ENCODE results near the gene BCL7B. TPM values are rescaled to one million over a fixed set of nuclear protein-coding genes. Genes with fewer than 3 reads are reported as not detected.
A peak's percentile ranks its signal among the peaks of the same experiment; 100 is the strongest.

BCL7B gene
- total and polyA plus RNA-seq, 2 of the 13 experiments (the other 11 are each of a cell fraction or from before 2014, with no cell fraction given) = 24.3 to 38.2 TPM

DNA sequence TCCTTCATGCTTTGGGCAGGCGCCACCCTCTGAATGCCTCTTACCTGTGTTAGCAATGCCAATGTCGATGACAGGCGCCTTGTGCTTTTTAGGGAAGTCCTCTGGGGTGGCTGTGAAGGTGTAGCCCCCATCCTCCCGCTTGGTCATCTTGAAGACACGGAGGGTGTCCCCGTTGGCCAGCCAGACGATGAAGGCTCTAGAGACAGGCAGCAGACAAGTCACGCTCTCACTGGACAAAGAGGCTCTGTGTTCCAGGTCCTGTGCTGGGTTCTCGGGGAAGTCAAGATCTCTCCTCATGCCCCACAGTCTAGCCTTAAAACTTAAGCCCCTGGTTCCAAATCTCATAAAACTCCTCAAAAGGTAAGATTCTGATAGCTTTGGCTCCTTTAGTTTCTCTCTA lies 15.8 kb upstream of the BCL7B start:
- intact Hi-C loops (cut with micrococcal nuclease; ENCODE audit: unreplicated experiment) (no loop called here), in situ Hi-C loops (cut with HindIII; ENCODE audit: extremely low pct_ligation_motif_present, low pct_unique_long_range_greater_than_20kb) (no loop called here)
- no peak overlapping the region for H3K9ac ChIP-seq (ENCODE audit: insufficient read depth, low read depth, low read length)
- CTCF ChIA-PET (ENCODE audit: low intra/inter-chr PET ratio, low total read pairs) = no interaction called here
- no peak overlapping the region for H3K4me3 ChIP-seq (replicated peaks in 1 of 3; ENCODE audit: insufficient read depth in 1 of 3, low read depth in 2 of 3, low read length in 3 of 3)
- H2AFZ ChIP-seq (ENCODE audit: low read length) = no peak overlapping the region
- WGBS (ENCODE audit: low lambda C conversion rate) = 96% methylated on average over 8 of the region's 9 CpGs
- no TSS peak for BruUV-seq (replicated peaks)
- no peak for TF ChIP-seq NR1H2 (CRISPR knock-in tag; IDR thresholded peaks at IDR 0.05; ENCODE audit: borderline replicate concordance, low read depth)
- 0 out of 2 replicates have a peak, but pooled peaks have one; percentile 34 for TF ChIP-seq RBFOX2 (IDR thresholded peaks at IDR 0.05; ENCODE audit: low read depth, low read length)
- TF ChIP-seq ZFY (CRISPR knock-in tag; IDR thresholded peaks at IDR 0.05) = no peak
- H3K27ac ChIP-seq (ENCODE audit: extremely low read length, insufficient read depth, low read length) = no peak overlapping the region
- FAIRE-seq (no peak), ATAC-seq (no peak), DNase-seq (ENCODE audit: low spot score) (no peak)
- peaks cover 5% of the 10 kb centered on the region; the same call in 1 of the 2 replicates for H4K20me1 ChIP-seq (ENCODE audit: insufficient read depth, low read length)
- no peaks in the 10 kb centered on the region for H3K9me3 ChIP-seq (ENCODE audit: low read length)
- H3K4me1 ChIP-seq (ENCODE audit: insufficient read depth, low read length) = peaks cover 40% of the 10 kb centered on the region
- peaks cover 27 to 51% of the 10 kb centered on the region in 2 experiments for H3K36me3 ChIP-seq (replicated peaks in 1 of 2; ENCODE audit: control insufficient read depth in 1 of 2, insufficient read depth in 2 of 2, low read length in 2 of 2)
- H3K27me3 ChIP-seq (ENCODE audit: control insufficient read depth in 1 of 2, insufficient read depth in 2 of 2, low read length in 2 of 2) = no peaks in the 10 kb centered on the region
- H3K79me2 ChIP-seq (ENCODE audit: insufficient read depth, low read length) = peaks cover 24% of the 10 kb centered on the region
- no peak overlapping the region for H3K4me2 ChIP-seq (ENCODE audit: low read depth, low read length)
- POLR2A ChIA-PET = interaction anchor here (0.6 kb wide), 1 partner anchor 48 kb away, joined by 4 read pairs; no protein-coding TSS in a partner anchor

- Histone ChIP-seq H3K27ac (ENCODE audit: extremely low read length, insufficient read depth, low read length) (no peak overlapping the region), H3K9ac (ENCODE audit: insufficient read depth, low read depth, low read length) (no peak overlapping the region), H4K20me1 (ENCODE audit: insufficient read depth, low read length) (peaks cover 5% of the 10 kb centered on the region; the same call in 1 of the 2 replicates), H3K79me2 (ENCODE audit: insufficient read depth, low read length) (peaks cover 20% of the 10 kb centered on the region), H3K4me2 (ENCODE audit: low read depth, low read length) (no peak overlapping the region), H3K4me3 (replicated peaks in 1 of 3; ENCODE audit: insufficient read depth in 1 of 3, low read depth in 2 of 3, low read length in 3 of 3) (no peak overlapping the region), H3K36me3 (replicated peaks in 1 of 2; ENCODE audit: control insufficient read depth in 1 of 2, insufficient read depth in 2 of 2, low read length in 2 of 2) (peaks cover 27 to 51% of the 10 kb centered on the region in 2 experiments), H3K27me3 (ENCODE audit: control insufficient read depth in 1 of 2, insufficient read depth in 2 of 2, low read length in 2 of 2) (no peaks in the 10 kb centered on the region), H3K4me1 (ENCODE audit: insufficient read depth, low read length) (peaks cover 40% of the 10 kb centered on the region), H3K9me3 (ENCODE audit: low read length) (no peaks in the 10 kb centered on the region), H2AFZ (ENCODE audit: low read length) (no peak overlapping the region)
- ChIA-PET CTCF (ENCODE audit: low intra/inter-chr PET ratio, low total read pairs) (no interaction called here), POLR2A (interaction anchor here (1.2 kb wide), 1 partner anchor 16 kb away, joined by 3 read pairs; no protein-coding TSS in a partner anchor)
- TF ChIP-seq HOXA5 (CRISPR knock-in tag; IDR thresholded peaks at IDR 0.05) (no peak), ATRX (CRISPR knock-in tag; IDR thresholded peaks at IDR 0.05; ENCODE audit: borderline replicate concordance) (no peak), RFX5 (IDR thresholded peaks at IDR 0.05; ENCODE audit: low read depth, low read length) (no peak)
- TF ChIP-seq, protein P1, sequence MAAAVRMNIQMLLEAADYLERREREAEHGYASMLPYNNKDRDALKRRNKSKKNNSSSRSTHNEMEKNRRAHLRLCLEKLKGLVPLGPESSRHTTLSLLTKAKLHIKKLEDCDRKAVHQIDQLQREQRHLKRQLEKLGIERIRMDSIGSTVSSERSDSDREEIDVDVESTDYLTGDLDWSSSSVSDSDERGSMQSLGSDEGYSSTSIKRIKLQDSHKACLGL (CRISPR knock-in tag; IDR thresholded peaks at IDR 0.05) = no peak
- BruUV-seq (replicated peaks) = no TSS peak
- no peak for ATAC-seq
- FAIRE-seq = no peak
- DNase-seq (ENCODE audit: low spot score) = no peak
- in situ Hi-C loops (cut with HindIII; ENCODE audit: extremely low pct_ligation_motif_present, low pct_unique_long_range_greater_than_20kb) = no loop called here
- intact Hi-C loops (cut with micrococcal nuclease; ENCODE audit: unreplicated experiment) = no loop called here
- 72% methylated on average over 3 of the region's 6 CpGs for WGBS (ENCODE audit: low lambda C conversion rate)
Observed at GRCh38 chr7:73572767-73573186, 15.3 kb upstream of the BCL7B start.
